HepG2 (cell line): ENCODE measurements around the gene CLDN19. TPM values are rescaled to one million over a fixed set of nuclear protein-coding genes. Genes with fewer than 3 reads are reported as not detected.

Source experiments
- BATF2 ChIP-seq: sonication (generic); formaldehyde crosslinking; IDR thresholded peaks from 2 replicates; pipeline ENCODE4 v1.8.0; 2022; ENCODE audit warnings: mild to moderate bottlenecking, missing genetic modification reagents, moderate library complexity
- CCDC6 ChIP-seq: sonication (generic); formaldehyde crosslinking; IDR thresholded peaks from 2 replicates; pipeline ENCODE4 v1.8.1; 2022; ENCODE audit warnings: mild to moderate bottlenecking, missing genetic modification reagents, moderate library complexity
- HNF1A ChIP-seq, 2 experiments: sonication (generic) in 1 of 2; formaldehyde crosslinking in 1 of 2; IDR thresholded peaks; 2 replicates each; pipeline versions ENCODE4 v1.4.0 to v1.6.1; 2016 to 2020; ENCODE audit warnings: borderline replicate concordance in 1 of 2, low read depth in 1 of 2, mild to moderate bottlenecking in 1 of 2, missing genetic modification reagents in 1 of 2
- SMAD1 ChIP-seq: sonication (generic); formaldehyde crosslinking; IDR thresholded peaks from 2 replicates; pipeline ENCODE4 v1.4.0; 2020; ENCODE audit warnings: missing genetic modification reagents, low read depth, mild to moderate bottlenecking, borderline replicate concordance
- ZNF33B ChIP-seq: sonication (generic); formaldehyde crosslinking; IDR thresholded peaks from 2 replicates; pipeline ENCODE4 v1.5.1; 2020; ENCODE audit warnings: mild to moderate bottlenecking, missing genetic modification reagents
- ZNF562 ChIP-seq: sonication (generic); formaldehyde crosslinking; IDR thresholded peaks from 2 replicates; pipeline ENCODE4 v1.8.0; 2022; ENCODE audit warnings: missing genetic modification reagents, borderline replicate concordance
- ZNF691 ChIP-seq: sonication (generic); formaldehyde crosslinking; IDR thresholded peaks from 2 replicates; pipeline ENCODE4 v1.4.0; 2020; ENCODE audit warnings: missing genetic modification reagents, low read depth, mild to moderate bottlenecking, borderline replicate concordance
- polyA plus RNA-seq, 8 experiments: library from polyadenylated mRNA; depleted of rRNA in 3 of 8; stranded (reverse) in 7 of 8; unstranded in 1 of 8; fragments of >200 nt; fragmentation: Illumina TruSeq in 4 of 8; extraction: Trizol in 4 of 8; gene quantifications; 2 replicates each; pipeline versions ENCODE4 v1.2.1 to v1.2.3, GENCODE V29; 2011 to 2016; ENCODE audit warnings: low read depth in 4 of 8, missing spikeins in 1 of 8, mixed read lengths in 1 of 8; ENCODE audit not compliant: insufficient read depth in 1 of 8
- total RNA-seq, 5 experiments: library from RNA; depleted of rRNA; stranded (reverse); fragments of >200 nt; fragmentation: Illumina TruSeq; extraction: Trizol; gene quantifications; 2 replicates each; pipeline ENCODE4 v1.2.3, GENCODE V29; 2016; ENCODE audit warnings: low read depth in 1 of 5
- TF ChIP-seq, protein P1 (sequence below): sonication (generic); formaldehyde crosslinking; IDR thresholded peaks from 2 replicates; pipeline ENCODE4 v1.4.0; 2020; ENCODE audit warnings: mild to moderate bottlenecking, missing genetic modification reagents
- TF ChIP-seq, protein P2 (sequence below): sonication (generic); formaldehyde crosslinking; IDR thresholded peaks from 2 replicates; pipeline ENCODE4 v1.9.0; 2021; ENCODE audit warnings: mild to moderate bottlenecking, missing genetic modification reagents
- TF ChIP-seq, protein P3 (sequence below): sonication (generic); formaldehyde crosslinking; IDR thresholded peaks from 2 replicates; pipeline ENCODE4 v1.8.0; 2022; ENCODE audit warnings: missing genetic modification reagents, mild to moderate bottlenecking, moderate library complexity, borderline replicate concordance

The CLDN19 gene
- total and polyA plus RNA-seq, 2 of the 13 experiments (the other 11 are each of a cell fraction or from before 2014, with no cell fraction given) = 5.0 to 7.6 TPM

- TF ChIP-seq HNF1A (IDR thresholded peaks at IDR 0.05; ENCODE audit: low read depth) = no peak
- no peak for TF ChIP-seq HNF1A (CRISPR knock-in tag; IDR thresholded peaks at IDR 0.05; ENCODE audit: borderline replicate concordance)
- TF ChIP-seq, protein P1, sequence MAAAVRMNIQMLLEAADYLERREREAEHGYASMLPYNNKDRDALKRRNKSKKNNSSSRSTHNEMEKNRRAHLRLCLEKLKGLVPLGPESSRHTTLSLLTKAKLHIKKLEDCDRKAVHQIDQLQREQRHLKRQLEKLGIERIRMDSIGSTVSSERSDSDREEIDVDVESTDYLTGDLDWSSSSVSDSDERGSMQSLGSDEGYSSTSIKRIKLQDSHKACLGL (CRISPR knock-in tag) = no peak
- no peak for TF ChIP-seq ZNF691 (CRISPR knock-in tag)
- no peak for TF ChIP-seq ZNF33B
- no peak for TF ChIP-seq ZNF562 (CRISPR knock-in tag)
- no peak for TF ChIP-seq CCDC6 (CRISPR knock-in tag)
- TF ChIP-seq BATF2 = no peak
- TF ChIP-seq, protein P2, sequence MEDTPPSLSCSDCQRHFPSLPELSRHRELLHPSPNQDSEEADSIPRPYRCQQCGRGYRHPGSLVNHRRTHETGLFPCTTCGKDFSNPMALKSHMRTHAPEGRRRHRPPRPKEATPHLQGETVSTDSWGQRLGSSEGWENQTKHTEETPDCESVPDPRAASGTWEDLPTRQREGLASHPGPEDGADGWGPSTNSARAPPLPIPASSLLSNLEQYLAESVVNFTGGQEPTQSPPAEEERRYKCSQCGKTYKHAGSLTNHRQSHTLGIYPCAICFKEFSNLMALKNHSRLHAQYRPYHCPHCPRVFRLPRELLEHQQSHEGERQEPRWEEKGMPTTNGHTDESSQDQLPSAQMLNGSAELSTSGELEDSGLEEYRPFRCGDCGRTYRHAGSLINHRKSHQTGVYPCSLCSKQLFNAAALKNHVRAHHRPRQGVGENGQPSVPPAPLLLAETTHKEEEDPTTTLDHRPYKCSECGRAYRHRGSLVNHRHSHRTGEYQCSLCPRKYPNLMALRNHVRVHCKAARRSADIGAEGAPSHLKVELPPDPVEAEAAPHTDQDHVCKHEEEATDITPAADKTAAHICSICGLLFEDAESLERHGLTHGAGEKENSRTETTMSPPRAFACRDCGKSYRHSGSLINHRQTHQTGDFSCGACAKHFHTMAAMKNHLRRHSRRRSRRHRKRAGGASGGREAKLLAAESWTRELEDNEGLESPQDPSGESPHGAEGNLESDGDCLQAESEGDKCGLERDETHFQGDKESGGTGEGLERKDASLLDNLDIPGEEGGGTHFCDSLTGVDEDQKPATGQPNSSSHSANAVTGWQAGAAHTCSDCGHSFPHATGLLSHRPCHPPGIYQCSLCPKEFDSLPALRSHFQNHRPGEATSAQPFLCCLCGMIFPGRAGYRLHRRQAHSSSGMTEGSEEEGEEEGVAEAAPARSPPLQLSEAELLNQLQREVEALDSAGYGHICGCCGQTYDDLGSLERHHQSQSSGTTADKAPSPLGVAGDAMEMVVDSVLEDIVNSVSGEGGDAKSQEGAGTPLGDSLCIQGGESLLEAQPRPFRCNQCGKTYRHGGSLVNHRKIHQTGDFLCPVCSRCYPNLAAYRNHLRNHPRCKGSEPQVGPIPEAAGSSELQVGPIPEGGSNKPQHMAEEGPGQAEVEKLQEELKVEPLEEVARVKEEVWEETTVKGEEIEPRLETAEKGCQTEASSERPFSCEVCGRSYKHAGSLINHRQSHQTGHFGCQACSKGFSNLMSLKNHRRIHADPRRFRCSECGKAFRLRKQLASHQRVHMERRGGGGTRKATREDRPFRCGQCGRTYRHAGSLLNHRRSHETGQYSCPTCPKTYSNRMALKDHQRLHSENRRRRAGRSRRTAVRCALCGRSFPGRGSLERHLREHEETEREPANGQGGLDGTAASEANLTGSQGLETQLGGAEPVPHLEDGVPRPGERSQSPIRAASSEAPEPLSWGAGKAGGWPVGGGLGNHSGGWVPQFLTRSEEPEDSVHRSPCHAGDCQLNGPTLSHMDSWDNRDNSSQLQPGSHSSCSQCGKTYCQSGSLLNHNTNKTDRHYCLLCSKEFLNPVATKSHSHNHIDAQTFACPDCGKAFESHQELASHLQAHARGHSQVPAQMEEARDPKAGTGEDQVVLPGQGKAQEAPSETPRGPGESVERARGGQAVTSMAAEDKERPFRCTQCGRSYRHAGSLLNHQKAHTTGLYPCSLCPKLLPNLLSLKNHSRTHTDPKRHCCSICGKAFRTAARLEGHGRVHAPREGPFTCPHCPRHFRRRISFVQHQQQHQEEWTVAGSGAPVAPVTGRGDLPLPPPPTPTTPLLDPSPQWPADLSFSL = no peak
- TF ChIP-seq SMAD1 = no peak
- TF ChIP-seq, protein P3, sequence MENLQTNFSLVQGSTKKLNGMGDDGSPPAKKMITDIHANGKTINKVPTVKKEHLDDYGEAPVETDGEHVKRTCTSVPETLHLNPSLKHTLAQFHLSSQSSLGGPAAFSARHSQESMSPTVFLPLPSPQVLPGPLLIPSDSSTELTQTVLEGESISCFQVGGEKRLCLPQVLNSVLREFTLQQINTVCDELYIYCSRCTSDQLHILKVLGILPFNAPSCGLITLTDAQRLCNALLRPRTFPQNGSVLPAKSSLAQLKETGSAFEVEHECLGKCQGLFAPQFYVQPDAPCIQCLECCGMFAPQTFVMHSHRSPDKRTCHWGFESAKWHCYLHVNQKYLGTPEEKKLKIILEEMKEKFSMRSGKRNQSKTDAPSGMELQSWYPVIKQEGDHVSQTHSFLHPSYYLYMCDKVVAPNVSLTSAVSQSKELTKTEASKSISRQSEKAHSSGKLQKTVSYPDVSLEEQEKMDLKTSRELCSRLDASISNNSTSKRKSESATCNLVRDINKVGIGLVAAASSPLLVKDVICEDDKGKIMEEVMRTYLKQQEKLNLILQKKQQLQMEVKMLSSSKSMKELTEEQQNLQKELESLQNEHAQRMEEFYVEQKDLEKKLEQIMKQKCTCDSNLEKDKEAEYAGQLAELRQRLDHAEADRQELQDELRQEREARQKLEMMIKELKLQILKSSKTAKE (CRISPR knock-in tag) = no peak
These were observed 26.1 kb upstream of the CLDN19 start (continued) for GRCh38 chr1:42765832-42766740.
